GM08714 (cell line): ENCODE results near the gene HRH1.
A peak's percentile ranks its signal among the peaks of the same experiment; 100 is the strongest.
"Not testable (repeated sequence)": the region's sequence is repeated elsewhere in the genome, so short reads cannot be mapped to it uniquely, and the experiment has no call there.

Experiments used
- H3K4me3 ChIP-seq: fragments of 200-500 bp; sonication (Bioruptor generic); 2 replicates; pipeline ENCODE4 v1.5.1; 2014; ENCODE audit warnings: mild to moderate bottlenecking, low read length, inconsistent platforms
- ZNF274 ChIP-seq: IDR thresholded peaks from 2 replicates; pipeline ENCODE4 v1.6.1; 2012; ENCODE audit warnings: mild to moderate bottlenecking, low read depth, low read length

HRH1 gene

GRCh38 chr3:11245827-11246662 lies 91.8 kb downstream of the HRH1 start:
- no peak overlapping the region for H3K4me3 ChIP-seq
- no peak for TF ChIP-seq ZNF274

DNA sequence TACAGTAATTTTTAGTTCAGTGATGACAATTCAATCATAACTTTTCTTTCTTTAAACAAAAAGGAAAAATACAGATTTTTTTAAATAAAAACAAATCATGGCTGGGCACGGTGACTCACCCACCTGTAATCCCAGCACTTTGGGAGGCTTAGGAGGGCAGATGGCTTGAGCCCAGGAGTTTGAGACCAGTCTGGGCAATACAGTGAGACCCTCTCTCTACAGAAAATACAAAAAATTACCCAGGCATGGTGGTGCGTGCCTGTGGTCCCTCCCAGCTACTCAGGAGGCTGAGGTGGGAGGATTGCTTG lies 92.3 kb downstream of the HRH1 start:
- no peak for TF ChIP-seq ZNF274
- H3K4me3 ChIP-seq, result no peak overlapping the region

- H3K4me3 ChIP-seq, result no peak overlapping the region
These were observed 93.1 kb downstream of the HRH1 start for GRCh38 chr3:11247362-11247761.

DNA sequence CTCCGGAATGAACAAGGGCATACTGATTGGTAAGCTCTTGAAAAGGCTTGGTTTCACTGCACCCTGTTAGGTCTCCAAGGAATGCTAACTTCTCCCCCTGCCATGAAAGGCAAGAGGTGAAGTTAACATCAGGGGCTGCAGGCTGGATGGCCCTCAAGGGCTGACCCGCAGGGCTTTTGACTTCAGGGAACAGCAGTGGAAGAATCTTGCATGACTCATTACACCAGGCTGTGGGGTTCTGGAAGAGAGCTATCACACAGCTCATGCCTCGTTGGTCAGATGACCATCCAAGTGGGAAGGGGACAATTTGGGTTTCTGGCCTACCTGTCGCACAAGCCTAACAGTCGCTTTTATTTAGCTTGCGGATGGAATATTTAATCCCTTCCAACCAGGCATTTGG lies 94.3 kb downstream of the HRH1 start:
- no peak overlapping the region for H3K4me3 ChIP-seq
- TF ChIP-seq ZNF274, result no peak

More at GRCh38 chr3:11247362-11247761, 93.1 kb downstream of the HRH1 start:
- TF ChIP-seq ZNF274, result no peak

GRCh38 chr3:11250902-11251806 lies 96.9 kb downstream of the HRH1 start:
- no peak overlapping the region for H3K4me3 ChIP-seq
- TF ChIP-seq ZNF274, result no peak

DNA sequence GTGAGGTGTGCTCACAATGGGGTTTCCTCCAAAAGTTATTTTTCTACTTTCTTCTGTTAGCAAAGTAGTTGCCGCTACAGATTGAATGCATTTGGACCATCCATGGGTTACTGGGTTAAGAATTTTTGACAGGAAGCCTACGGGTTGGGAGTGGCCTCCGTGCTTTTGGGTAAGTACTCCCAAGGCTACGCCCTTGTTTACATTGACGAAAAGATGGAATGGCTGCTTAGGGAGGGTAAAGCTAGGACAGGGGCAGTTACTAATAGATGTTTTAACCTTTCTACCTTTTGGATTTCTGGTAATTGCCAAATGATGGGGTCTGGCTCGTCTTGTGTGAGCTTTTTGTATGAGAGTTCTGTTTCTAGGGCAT lies 97.5 kb downstream of the HRH1 start:
- TF ChIP-seq ZNF274, result no peak
- H3K4me3 ChIP-seq, result no peak overlapping the region

GRCh38 chr3:11254876-11255275 lies 100.6 kb downstream of the HRH1 start:
- H3K4me3 ChIP-seq, result no peak overlapping the region
- no peak for TF ChIP-seq ZNF274

- not testable (repeated sequence) for H3K4me3 ChIP-seq
These were observed 101.2 kb downstream of the HRH1 start for GRCh38 chr3:11255537-11255936.

- no peak for TF ChIP-seq ZNF274
- H3K4me3 ChIP-seq, result no peak overlapping the region
These were observed 104.7 kb downstream of the HRH1 start for GRCh38 chr3:11258958-11259357.

- no peak for TF ChIP-seq ZNF274
- H3K4me3 ChIP-seq, result no peak overlapping the region
These were observed 106.2 kb downstream of the HRH1 start for GRCh38 chr3:11260460-11260859.

DNA sequence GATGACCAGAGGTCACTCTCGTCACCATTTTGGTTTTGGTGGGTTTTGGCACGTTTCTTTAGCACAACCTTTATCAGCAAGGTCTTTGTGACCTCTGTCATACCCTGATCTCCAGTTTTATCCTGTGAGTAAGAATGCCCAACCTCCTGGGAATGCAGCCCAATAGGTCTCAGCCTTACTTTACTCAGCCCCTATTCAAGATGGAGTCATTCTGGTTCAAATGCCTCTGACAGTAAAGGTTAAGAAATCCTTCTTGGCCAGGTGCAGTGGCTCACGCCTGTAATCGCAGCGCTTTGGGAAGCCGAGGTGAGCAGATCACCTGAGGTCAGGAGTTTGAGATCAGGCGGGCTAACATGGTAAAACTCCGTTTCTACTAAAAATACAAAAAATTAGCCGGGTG lies 114.7 kb downstream of the HRH1 start:
- no peak for TF ChIP-seq ZNF274
- H3K4me3 ChIP-seq, result no peak overlapping the region

GRCh38 chr3:11271986-11272904 lies 118.0 kb downstream of the HRH1 start, which contains the start of gene ATG7:
Gene ATG7, plus strand, starts transcription at chr3:11272397. Its CDS starts 26,299 bp downstream, at chr3:11298696.
- H3K4me3 ChIP-seq, result peak within 1 kb of the TSS; percentile 97
- no peak for TF ChIP-seq ZNF274

- no peak for TF ChIP-seq ZNF274
- H3K4me3 ChIP-seq, result peak overlapping the region; percentile 97
These were observed 118.7 kb downstream of the HRH1 start for GRCh38 chr3:11272906-11273574.
